DND-41 (cell line): ENCODE measurements around the gene DDX39B.

Source experiments
- ATAC-seq: fragments of 200-7000 bp; cut with Tn5 transposase; 3 replicates; pipeline ENCODE4 v1.9.1; 2021; ENCODE audit warnings: low read depth; ENCODE audit not compliant: insufficient read depth
- DNase-seq: peaks from one replicate; pipeline ENCODE4 v3.0.0-alpha.2; 2020
- H2AFZ ChIP-seq: 2 replicates; pipeline ENCODE4 v1.6.0; 2012; ENCODE audit warnings: low read depth, low read length
- H3K27ac ChIP-seq: 2 replicates; pipeline ENCODE4 v1.5.1; 2012; ENCODE audit warnings: low read length, inconsistent platforms
- H3K27me3 ChIP-seq: fragments of 200-600 bp; sonication (generic); 2 replicates; pipeline ENCODE4 v1.6.0; 2012; ENCODE audit warnings: low read length, mild to moderate bottlenecking, inconsistent platforms; ENCODE audit not compliant: insufficient read depth, poor library complexity
- H3K36me3 ChIP-seq: 2 replicates; pipeline ENCODE4 v1.5.1; 2012; ENCODE audit warnings: low read length, inconsistent platforms; ENCODE audit not compliant: insufficient read depth
- H3K4me1 ChIP-seq: 2 replicates; pipeline ENCODE4 v1.5.1; 2012; ENCODE audit warnings: mild to moderate bottlenecking, low read length; ENCODE audit not compliant: insufficient read depth
- H3K4me2 ChIP-seq: 2 replicates; pipeline ENCODE4 v1.6.0; 2012; ENCODE audit warnings: mild to moderate bottlenecking, moderate library complexity, low read length, inconsistent platforms; ENCODE audit not compliant: insufficient read depth
- H3K4me3 ChIP-seq, 2 experiments: fragments of 200-600 bp in 1 of 2; shearing (Covaris generic) in 1 of 2; 2 replicates each; pipeline ENCODE4 v1.5.1; 2012 to 2016; ENCODE audit warnings: inconsistent platforms in 2 of 2, low read length in 2 of 2, mild to moderate bottlenecking in 2 of 2, low read depth in 1 of 2, moderate library complexity in 1 of 2
- H3K79me2 ChIP-seq: 2 replicates; pipeline ENCODE4 v1.6.0; 2012; ENCODE audit warnings: low read length, inconsistent platforms; ENCODE audit not compliant: insufficient read depth
- H3K9ac ChIP-seq: 2 replicates; pipeline ENCODE4 v1.6.0; 2012; ENCODE audit warnings: low read depth, mild to moderate bottlenecking, inconsistent platforms, low read length, moderate library complexity
- H3K9me3 ChIP-seq: 2 replicates; pipeline ENCODE4 v1.5.1; 2012; ENCODE audit warnings: low read length, moderate library complexity, mild to moderate bottlenecking, inconsistent platforms; ENCODE audit not compliant: insufficient read depth, severe bottlenecking
- H4K20me1 ChIP-seq: 2 replicates; pipeline ENCODE4 v1.6.0; 2012; ENCODE audit warnings: low read length; ENCODE audit not compliant: insufficient read depth
- EZH2 ChIP-seq: IDR thresholded peaks from 3 replicates; pipeline ENCODE4 v1.6.1; 2012; ENCODE audit warnings: borderline replicate concordance, low read depth, mild to moderate bottlenecking, moderate library complexity, low read length, inconsistent platforms; ENCODE audit not compliant: severe bottlenecking
- TF ChIP-seq, protein P1 (sequence below): IDR thresholded peaks from 2 replicates; pipeline ENCODE4 v1.5.1; 2012; ENCODE audit warnings: borderline replicate concordance, low read length, moderate library complexity, mild to moderate bottlenecking; ENCODE audit not compliant: poor library complexity, severe bottlenecking; ENCODE audit errors: extremely low read depth

The DDX39B gene

DNA sequence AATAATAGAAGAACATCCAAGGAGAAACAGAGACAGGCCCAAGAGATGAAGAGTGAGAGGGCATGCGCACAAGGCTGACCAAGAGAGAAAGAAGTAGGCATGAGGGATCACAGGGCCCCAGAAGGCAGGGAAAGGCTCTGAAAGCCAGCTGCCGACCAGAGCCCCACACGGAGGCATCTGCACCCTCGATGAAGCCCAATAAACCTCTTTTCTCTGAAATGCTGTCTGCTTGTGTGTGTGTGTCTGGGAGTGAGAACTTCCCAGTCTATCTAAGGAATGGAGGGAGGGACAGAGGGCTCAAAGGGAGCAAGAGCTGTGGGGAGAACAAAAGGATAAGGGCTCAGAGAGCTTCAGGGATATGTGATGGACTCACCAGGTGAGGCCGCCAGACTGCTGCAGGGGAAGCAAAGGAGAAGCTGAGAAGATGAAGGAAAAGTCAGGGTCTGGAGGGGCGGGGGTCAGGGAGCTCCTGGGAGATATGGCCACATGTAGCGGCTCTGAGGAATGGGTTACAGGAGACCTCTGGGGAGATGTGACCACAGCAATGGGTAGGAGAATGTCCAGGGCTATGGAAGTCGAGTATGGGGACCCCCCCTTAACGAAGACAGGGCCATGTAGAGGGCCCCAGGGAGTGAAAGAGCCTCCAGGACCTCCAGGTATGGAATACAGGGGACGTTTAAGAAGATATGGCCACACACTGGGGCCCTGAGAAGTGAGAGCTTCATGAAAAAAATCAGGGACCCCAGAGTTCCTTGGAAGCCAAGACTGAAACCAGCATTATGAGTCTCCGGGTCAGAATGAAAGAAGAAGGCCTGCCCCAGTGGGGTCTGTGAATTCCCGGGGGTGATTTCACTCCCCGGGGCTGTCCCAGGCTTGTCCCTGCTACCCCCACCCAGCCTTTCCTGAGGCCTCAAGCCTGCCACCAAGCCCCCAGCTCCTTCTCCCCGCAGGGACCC lies 32.6 kb upstream of the DDX39B start:
- Histone ChIP-seq H2AFZ (peak overlapping the region; percentile 80), H4K20me1 (no peaks in the 10 kb centered on the region), H3K4me1 (peaks cover 28% of the 10 kb centered on the region), H3K4me2 (peak overlapping the region; percentile 66), H3K27ac (peak overlapping the region; percentile 76), H3K36me3 (no peaks in the 10 kb centered on the region), H3K9me3 (no peaks in the 10 kb centered on the region), H3K27me3 (no peaks in the 10 kb centered on the region), H3K9ac (peak overlapping the region; percentile 65), H3K4me3 (peak overlapping the region in 1 of 2 experiments; percentile 62; a peak in 2 of 4 replicates), H3K79me2 (no peaks in the 10 kb centered on the region)
- DNase-seq (no peak), ATAC-seq (no peak)
- TF ChIP-seq, protein P1, sequence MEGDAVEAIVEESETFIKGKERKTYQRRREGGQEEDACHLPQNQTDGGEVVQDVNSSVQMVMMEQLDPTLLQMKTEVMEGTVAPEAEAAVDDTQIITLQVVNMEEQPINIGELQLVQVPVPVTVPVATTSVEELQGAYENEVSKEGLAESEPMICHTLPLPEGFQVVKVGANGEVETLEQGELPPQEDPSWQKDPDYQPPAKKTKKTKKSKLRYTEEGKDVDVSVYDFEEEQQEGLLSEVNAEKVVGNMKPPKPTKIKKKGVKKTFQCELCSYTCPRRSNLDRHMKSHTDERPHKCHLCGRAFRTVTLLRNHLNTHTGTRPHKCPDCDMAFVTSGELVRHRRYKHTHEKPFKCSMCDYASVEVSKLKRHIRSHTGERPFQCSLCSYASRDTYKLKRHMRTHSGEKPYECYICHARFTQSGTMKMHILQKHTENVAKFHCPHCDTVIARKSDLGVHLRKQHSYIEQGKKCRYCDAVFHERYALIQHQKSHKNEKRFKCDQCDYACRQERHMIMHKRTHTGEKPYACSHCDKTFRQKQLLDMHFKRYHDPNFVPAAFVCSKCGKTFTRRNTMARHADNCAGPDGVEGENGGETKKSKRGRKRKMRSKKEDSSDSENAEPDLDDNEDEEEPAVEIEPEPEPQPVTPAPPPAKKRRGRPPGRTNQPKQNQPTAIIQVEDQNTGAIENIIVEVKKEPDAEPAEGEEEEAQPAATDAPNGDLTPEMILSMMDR, result no peak
- no peak for TF ChIP-seq EZH2

DNA sequence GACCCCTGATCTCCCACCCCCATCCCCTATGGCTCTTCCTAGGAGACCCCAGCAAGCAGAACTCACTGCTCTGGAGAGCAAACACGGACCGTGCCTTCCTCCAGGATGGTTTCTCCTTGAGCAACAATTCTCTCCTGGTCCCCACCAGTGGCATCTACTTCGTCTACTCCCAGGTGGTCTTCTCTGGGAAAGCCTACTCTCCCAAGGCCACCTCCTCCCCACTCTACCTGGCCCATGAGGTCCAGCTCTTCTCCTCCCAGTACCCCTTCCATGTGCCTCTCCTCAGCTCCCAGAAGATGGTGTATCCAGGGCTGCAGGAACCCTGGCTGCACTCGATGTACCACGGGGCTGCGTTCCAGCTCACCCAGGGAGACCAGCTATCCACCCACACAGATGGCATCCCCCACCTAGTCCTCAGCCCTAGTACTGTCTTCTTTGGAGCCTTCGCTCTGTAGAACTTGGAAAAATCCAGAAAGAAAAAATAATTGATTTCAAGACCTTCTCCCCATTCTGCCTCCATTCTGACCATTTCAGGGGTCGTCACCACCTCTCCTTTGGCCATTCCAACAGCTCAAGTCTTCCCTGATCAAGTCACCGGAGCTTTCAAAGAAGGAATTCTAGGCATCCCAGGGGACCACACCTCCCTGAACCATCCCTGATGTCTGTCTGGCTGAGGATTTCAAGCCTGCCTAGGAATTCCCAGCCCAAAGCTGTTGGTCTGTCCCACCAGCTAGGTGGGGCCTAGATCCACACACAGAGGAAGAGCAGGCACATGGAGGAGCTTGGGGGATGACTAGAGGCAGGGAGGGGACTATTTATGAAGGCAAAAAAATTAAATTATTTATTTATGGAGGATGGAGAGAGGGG lies 31.7 kb upstream of the DDX39B start:
- ATAC-seq, result no peak
- no peak overlapping the region for H3K27ac ChIP-seq
- H2AFZ ChIP-seq, result no peak overlapping the region
- H3K79me2 ChIP-seq, result no peaks in the 10 kb centered on the region
- no peak overlapping the region for H3K4me3 ChIP-seq
- no peaks in the 10 kb centered on the region for H4K20me1 ChIP-seq
- H3K36me3 ChIP-seq, result no peaks in the 10 kb centered on the region
- DNase-seq, result no peak
- no peaks in the 10 kb centered on the region for H3K9me3 ChIP-seq
- H3K27me3 ChIP-seq, result no peaks in the 10 kb centered on the region
- TF ChIP-seq EZH2, result no peak
- TF ChIP-seq, protein P1, result no peak
- H3K4me2 ChIP-seq, result no peak overlapping the region
- H3K4me1 ChIP-seq, result peaks cover 28% of the 10 kb centered on the region
- H3K9ac ChIP-seq, result no peak overlapping the region

GRCh38 chr6:31572041-31572911 lies 30.5 kb upstream of the DDX39B start, which contains the start of gene LTA:
TSS of gene LTA (plus strand) at chr6:31572289. CDS start at chr6:31572743, 454 bp downstream.
- no peak for ATAC-seq
- no peak for DNase-seq
- TF ChIP-seq, protein P1, result no peak
- no peak for TF ChIP-seq EZH2
- Histone ChIP-seq H2AFZ (no peak within 1 kb of the TSS), H3K4me3 (no peak within 1 kb of the TSS), H3K27me3 (no peaks in the 10 kb centered on the region), H3K4me2 (no peak within 1 kb of the TSS), H3K4me1 (peaks cover 28% of the 10 kb centered on the region), H3K79me2 (no peaks in the 10 kb centered on the region), H4K20me1 (no peaks in the 10 kb centered on the region), H3K9ac (no peak within 1 kb of the TSS), H3K36me3 (no peaks in the 10 kb centered on the region), H3K9me3 (no peaks in the 10 kb centered on the region), H3K27ac (no peak within 1 kb of the TSS)
